H1 (cell line): ENCODE results near the gene SPATA19.

Experiments
- CREB1 ChIP-seq: IDR thresholded peaks from 2 replicates; pipeline ENCODE4 v1.6.1; 2012; ENCODE audit warnings: inconsistent platforms
- POLR2A ChIP-seq, 2 experiments: IDR thresholded peaks; 1 replicate in 1 of 2; 2 replicates in 1 of 2; pipeline ENCODE4 v1.6.1; 2011; ENCODE audit warnings: low read depth in 2 of 2, low read length in 2 of 2, mild to moderate bottlenecking in 2 of 2; ENCODE audit errors: control extremely low read depth in 1 of 2
- POLR2AphosphoS5 ChIP-seq: IDR thresholded peaks from 2 replicates; pipeline ENCODE4 v1.6.1; 2011; ENCODE audit warnings: low read depth, low read length
- TF ChIP-seq, protein P1 (sequence below), 3 experiments: IDR thresholded peaks; 1 replicate in 2 of 3; 2 replicates in 1 of 3; pipeline versions ENCODE4 v1.5.1 to v1.6.1; 2011; ENCODE audit warnings: low read length in 3 of 3, mild to moderate bottlenecking in 3 of 3, inconsistent platforms in 2 of 3, low read depth in 1 of 3, moderate library complexity in 1 of 3; ENCODE audit not compliant: insufficient read depth in 1 of 3; ENCODE audit errors: control extremely low read depth in 1 of 3

DNA sequence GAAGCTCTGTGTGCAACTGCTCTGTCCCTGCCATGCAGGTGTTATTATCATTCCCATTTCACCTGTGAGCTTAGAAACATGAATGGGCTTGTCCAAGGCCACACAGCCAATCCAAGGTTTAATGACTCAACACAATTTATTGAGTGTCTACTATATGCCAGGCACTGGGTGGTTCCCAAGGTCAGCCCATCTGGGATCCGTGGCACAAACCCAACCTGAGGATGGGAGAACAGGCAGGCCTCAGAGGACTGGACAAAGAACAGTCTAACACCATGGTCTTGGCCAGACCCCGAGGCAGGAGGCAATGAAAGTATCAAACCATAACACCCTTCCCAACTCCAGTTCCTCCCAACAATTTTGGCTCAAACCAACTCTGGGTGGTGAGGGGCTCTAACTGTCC is 15.7 kb downstream of the SPATA19 start:
- TF ChIP-seq CREB1: no peak
- no peak for TF ChIP-seq POLR2AphosphoS5
- TF ChIP-seq, protein P1, sequence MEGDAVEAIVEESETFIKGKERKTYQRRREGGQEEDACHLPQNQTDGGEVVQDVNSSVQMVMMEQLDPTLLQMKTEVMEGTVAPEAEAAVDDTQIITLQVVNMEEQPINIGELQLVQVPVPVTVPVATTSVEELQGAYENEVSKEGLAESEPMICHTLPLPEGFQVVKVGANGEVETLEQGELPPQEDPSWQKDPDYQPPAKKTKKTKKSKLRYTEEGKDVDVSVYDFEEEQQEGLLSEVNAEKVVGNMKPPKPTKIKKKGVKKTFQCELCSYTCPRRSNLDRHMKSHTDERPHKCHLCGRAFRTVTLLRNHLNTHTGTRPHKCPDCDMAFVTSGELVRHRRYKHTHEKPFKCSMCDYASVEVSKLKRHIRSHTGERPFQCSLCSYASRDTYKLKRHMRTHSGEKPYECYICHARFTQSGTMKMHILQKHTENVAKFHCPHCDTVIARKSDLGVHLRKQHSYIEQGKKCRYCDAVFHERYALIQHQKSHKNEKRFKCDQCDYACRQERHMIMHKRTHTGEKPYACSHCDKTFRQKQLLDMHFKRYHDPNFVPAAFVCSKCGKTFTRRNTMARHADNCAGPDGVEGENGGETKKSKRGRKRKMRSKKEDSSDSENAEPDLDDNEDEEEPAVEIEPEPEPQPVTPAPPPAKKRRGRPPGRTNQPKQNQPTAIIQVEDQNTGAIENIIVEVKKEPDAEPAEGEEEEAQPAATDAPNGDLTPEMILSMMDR (IDR thresholded peaks at IDR 0.05; ENCODE audit: control extremely low read depth in 1 of 3, insufficient read depth in 1 of 3, low read depth in 1 of 3, low read length in 3 of 3): no peak
- no peak for TF ChIP-seq POLR2A (IDR thresholded peaks at IDR 0.05; ENCODE audit: control extremely low read depth in 1 of 2, low read depth in 2 of 2, low read length in 2 of 2)
